Measurements from ENCODE around the gene BPHL. TPM values are rescaled to one million over a fixed set of nuclear protein-coding genes. Genes with fewer than 3 reads are reported as not detected.
"Not testable (repeated sequence)": the region's sequence is repeated elsewhere in the genome, so short reads cannot be mapped to it uniquely, and the experiment has no call there.

Gene BPHL
- total RNA-seq, 4 donors from 2014 or later = 6.3 to 8.3 (median 7.3) TPM

DNA sequence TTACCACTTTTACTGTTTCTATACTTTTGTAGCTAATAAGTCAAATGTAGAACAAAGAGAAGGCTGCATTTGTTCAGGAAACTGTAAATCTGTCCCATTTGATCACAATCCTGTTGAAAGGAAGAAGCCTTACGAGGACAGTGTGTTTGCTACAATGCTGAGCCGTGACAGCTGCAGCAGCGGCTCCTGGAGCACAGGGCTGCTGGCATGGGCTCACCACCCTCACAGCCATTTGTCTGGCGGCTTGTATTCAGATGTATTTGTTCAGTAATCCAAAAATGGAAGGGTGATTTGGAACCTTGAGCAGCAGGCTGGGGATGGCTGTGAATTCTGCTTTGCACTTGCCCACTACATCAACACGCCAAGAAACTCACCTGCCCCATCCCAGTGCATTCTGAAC is 33.2 kb downstream of the BPHL start:
- Histone ChIP-seq H3K36me3 (peaks cover 18 to 62% (median 39%) of the 10 kb centered on the region in 4 donors), H3K4me1 (peaks cover 0 to 17% (median 15%) of the 10 kb centered on the region in 4 donors), H3K9me3 (no peaks in the 10 kb centered on the region), H3K27ac (replicated peaks in 1 of 4) (no peak overlapping the region), H3K4me3 (no peak overlapping the region), H3K27me3 (no peaks in the 10 kb centered on the region)
- no peak for DNase-seq (ENCODE audit: extremely low spot score)
- 66% methylated on average over 5 of the region's 5 CpGs for WGBS
- TF ChIP-seq POLR2A (IDR thresholded peaks at IDR 0.05; ENCODE audit: low read depth) = no peak
- TF ChIP-seq, protein P1, sequence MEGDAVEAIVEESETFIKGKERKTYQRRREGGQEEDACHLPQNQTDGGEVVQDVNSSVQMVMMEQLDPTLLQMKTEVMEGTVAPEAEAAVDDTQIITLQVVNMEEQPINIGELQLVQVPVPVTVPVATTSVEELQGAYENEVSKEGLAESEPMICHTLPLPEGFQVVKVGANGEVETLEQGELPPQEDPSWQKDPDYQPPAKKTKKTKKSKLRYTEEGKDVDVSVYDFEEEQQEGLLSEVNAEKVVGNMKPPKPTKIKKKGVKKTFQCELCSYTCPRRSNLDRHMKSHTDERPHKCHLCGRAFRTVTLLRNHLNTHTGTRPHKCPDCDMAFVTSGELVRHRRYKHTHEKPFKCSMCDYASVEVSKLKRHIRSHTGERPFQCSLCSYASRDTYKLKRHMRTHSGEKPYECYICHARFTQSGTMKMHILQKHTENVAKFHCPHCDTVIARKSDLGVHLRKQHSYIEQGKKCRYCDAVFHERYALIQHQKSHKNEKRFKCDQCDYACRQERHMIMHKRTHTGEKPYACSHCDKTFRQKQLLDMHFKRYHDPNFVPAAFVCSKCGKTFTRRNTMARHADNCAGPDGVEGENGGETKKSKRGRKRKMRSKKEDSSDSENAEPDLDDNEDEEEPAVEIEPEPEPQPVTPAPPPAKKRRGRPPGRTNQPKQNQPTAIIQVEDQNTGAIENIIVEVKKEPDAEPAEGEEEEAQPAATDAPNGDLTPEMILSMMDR (IDR thresholded peaks at IDR 0.05) = no peak
- no peak for TF ChIP-seq POLR2AphosphoS5 (IDR thresholded peaks at IDR 0.05)
- TF ChIP-seq EP300 (IDR thresholded peaks at IDR 0.05) = no peak
- intact Hi-C loops (cut with DNase I) = no loop called here

DNA sequence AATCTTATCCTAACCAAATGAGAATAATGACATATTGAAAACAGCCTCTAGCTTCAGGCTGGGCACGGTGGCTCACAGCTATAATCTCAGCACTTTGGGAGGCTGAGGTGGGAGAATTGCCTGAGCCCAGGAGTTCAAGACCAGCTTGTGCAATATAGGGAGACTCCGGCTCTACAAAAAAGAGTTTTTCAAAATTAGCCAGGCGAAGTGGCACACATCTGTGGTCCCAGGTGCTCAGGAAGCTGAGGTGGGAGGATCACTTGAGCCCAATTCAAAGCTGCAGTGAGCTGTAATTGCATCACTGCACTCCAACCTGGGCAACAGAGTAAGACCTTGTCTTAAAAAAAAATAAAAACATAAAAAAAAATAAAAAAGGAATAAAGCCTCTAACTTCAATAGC is 34.2 kb downstream of the BPHL start:
- Histone ChIP-seq H3K27ac (replicated peaks in 1 of 4) (no peak overlapping the region), H3K4me3 (no peak overlapping the region), H3K27me3 (no peaks in the 10 kb centered on the region), H3K9me3 (no peaks in the 10 kb centered on the region), H3K36me3 (peaks cover 18 to 55% (median 33%) of the 10 kb centered on the region in 4 donors), H3K4me1 (peaks cover 0 to 18% (median 16%) of the 10 kb centered on the region in 4 donors)
- DNase-seq (ENCODE audit: extremely low spot score) = no peak
- TF ChIP-seq, protein P1 (IDR thresholded peaks at IDR 0.05) = no peak
- TF ChIP-seq POLR2A (IDR thresholded peaks at IDR 0.05; ENCODE audit: low read depth) (no peak), POLR2AphosphoS5 (IDR thresholded peaks at IDR 0.05) (no peak)
- WGBS = 93% methylated on average over 3 of the region's 3 CpGs
- intact Hi-C loops (cut with DNase I) = no loop called here

DNA sequence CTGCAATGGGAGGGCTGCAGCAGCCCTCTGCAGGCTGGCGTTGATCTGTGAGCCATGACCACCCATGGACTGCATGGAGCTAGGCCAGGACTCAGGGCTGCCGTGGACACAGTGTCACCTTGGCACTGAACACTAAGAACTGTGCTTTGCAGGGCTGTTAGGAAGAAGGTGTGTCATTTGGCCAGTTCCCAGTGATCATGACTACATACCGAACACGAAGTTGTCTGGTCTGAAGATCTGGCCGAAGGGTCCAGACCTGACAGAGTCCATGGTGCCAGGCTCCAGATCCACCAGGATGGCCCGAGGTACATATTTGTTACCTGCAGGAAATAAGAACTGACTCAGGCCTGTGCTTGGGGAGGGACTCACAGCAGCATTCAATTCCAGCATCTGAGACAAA is 36.9 kb downstream of the BPHL start:
- DNase-seq (ENCODE audit: extremely low spot score); intact Hi-C loops (cut with DNase I); H3K9me3 ChIP-seq; H3K27me3 ChIP-seq: not testable (repeated sequence)
- WGBS = 61% methylated on average over 5 of the region's 6 CpGs
- Histone ChIP-seq H3K4me3 (peak overlapping the region in 1 of 4 donors; percentile 16), H3K36me3 (peaks cover 14 to 28% (median 20%) of the 10 kb centered on the region in 4 donors), H3K27ac (replicated peaks in 1 of 4) (peak overlapping the region; percentile 35 to 67 (median 55)), H3K4me1 (peaks cover 0 to 41% (median 38%) of the 10 kb centered on the region in 4 donors)

DNA sequence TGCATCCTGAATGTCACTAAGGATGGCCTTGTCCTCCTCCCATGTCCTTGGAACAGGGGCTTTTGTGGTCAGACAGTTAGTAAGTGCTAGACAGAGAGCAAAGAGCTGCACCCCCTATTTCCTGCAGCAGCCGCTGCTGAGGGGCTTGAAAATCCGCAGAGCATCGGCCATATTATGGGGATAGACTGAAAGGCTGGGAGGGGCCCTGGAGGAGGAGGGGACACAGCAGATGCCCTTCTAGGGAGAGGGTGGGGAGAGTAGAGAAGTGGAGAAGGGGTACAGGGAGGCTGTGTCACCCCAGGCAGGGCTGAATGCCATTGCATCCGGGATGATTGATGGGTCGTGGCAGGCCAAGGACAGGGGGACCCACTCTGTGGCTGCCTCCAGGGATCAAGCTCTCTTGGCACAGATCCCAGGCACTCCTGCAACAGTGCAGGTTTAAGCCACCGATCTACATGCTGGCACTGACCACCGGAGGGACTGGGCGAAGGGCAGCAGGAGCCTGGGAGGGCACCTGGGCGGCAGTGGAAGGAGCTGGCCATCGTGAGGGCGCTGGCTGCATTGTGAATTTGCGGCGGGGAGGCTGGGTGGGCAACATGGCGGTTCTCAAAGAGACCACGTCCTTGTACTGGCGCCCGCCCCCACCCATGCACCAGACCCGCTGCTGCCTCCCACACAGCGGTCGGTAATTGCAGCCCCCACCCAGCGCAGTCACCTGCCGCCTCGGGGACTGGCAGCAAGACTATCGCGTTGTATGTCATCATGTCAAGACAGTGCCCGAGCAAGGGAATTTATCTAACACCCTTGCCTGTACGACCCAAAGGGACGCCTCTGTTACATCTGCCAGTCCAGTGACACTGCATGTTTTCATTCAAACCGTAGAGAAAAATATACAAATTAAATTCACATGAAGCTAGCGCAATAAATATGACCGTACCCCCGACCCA is 37.9 kb downstream of the BPHL start:
- H3K27me3 ChIP-seq; DNase-seq (ENCODE audit: extremely low spot score); H3K9me3 ChIP-seq: not testable (repeated sequence)
- Histone ChIP-seq H3K4me1 (peaks cover 0 to 47% (median 43%) of the 10 kb centered on the region in 4 donors), H3K27ac (replicated peaks in 1 of 4) (peak overlapping the region; percentile 99 to 100 (median 100)), H3K36me3 (peaks cover 14 to 27% (median 20%) of the 10 kb centered on the region in 4 donors), H3K4me3 (peak overlapping the region; percentile 88 to 99 (median 96))
- intact Hi-C loops (cut with DNase I) = loop anchor here (2.0 kb wide), 1 partner anchor 94 kb away; no protein-coding TSS in a partner anchor
- TF ChIP-seq, protein P1 (IDR thresholded peaks at IDR 0.05) = peak in 1 of 3 experiments; percentile 5
- WGBS = 15% methylated on average over 11 of the region's 32 CpGs

DNA sequence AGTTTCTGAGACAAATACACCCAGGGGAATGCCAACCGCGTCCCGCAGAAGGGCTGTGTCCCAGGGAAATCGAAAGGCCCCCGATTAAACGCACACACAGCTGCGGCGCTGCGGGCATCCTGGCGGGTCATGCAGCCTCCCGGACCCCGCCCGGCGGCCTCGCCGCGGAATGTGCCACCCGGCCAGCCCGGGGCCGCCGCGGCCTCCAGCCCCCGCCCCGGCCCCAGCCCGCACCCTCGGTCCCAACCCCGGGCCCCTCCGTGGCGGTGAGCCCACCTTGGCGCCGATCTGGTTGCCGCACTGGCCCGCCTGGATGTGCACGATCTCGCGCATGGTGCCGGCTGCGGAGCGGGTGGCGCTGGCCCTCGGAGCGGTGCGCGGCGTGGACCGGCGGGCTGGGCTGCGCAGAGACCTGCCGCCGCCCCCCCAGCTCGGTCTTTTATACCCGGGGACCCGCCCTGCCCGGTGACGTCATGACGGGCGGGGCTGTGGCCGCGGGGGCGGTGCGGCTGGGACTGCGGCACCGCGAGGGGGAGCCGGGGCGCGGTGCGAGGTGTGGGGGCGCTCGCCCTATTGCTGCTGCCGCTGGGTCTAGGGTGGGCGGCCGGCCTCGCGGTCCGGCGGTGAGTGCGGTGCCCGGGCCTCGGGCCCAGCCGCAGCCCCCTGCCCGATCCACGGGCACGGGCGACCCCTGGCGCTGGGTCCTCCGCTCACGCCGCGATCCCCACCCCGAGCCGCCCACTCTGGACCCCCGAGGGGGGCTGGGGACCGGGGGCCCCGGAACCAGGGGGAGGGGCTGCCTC is 38.8 kb downstream of the BPHL start, which contains the start of gene TUBB2A:
TSS of gene TUBB2A (minus strand) at position 414 of the 803 bp plus-strand sequence. CDS start at position 333, 81 bp downstream.
- Histone ChIP-seq H3K27me3 (no peaks in the 10 kb centered on the region), H3K4me1 (peaks cover 0 to 55% (median 49%) of the 10 kb centered on the region in 4 donors), H3K9me3 (no peaks in the 10 kb centered on the region), H3K36me3 (peaks cover 13 to 25% (median 18%) of the 10 kb centered on the region in 4 donors), H3K27ac (replicated peaks in 1 of 4) (peak within 1 kb of the TSS; percentile 99 to 100 (median 100)), H3K4me3 (peak within 1 kb of the TSS; percentile 88 to 99 (median 96))
- TF ChIP-seq POLR2A (IDR thresholded peaks at IDR 0.05; ENCODE audit: low read depth) (peak; percentile 89), POLR2AphosphoS5 (IDR thresholded peaks at IDR 0.05) (peak; percentile 90 to 99), EP300 (IDR thresholded peaks at IDR 0.05) (no peak)
- TF ChIP-seq, protein P1 (IDR thresholded peaks at IDR 0.05) = peak; percentile 45 to 66 (median 55)
- no peak for DNase-seq (ENCODE audit: extremely low spot score)
- WGBS = under 1% methylated on average over 40 of the region's 95 CpGs
- intact Hi-C loops (cut with DNase I) = loop anchor here (2.0 kb wide), 1 partner anchor 93 kb away; no protein-coding TSS in a partner anchor
